DND-41 (cell line): ENCODE data around the gene OR5AP2.
"Not testable (repeated sequence)": the region's sequence is repeated elsewhere in the genome, so short reads cannot be mapped to it uniquely, and the experiment has no call there.

Experiments
- ATAC-seq: fragments of 200-7000 bp; cut with Tn5 transposase; 3 replicates; pipeline ENCODE4 v1.9.1; 2021; ENCODE audit warnings: low read depth; ENCODE audit not compliant: insufficient read depth
- DNase-seq: peaks from one replicate; pipeline ENCODE4 v3.0.0-alpha.2; 2020
- H2AFZ ChIP-seq: 2 replicates; pipeline ENCODE4 v1.6.0; 2012; ENCODE audit warnings: low read depth, low read length
- H3K27ac ChIP-seq: 2 replicates; pipeline ENCODE4 v1.5.1; 2012; ENCODE audit warnings: low read length, inconsistent platforms
- H3K27me3 ChIP-seq: fragments of 200-600 bp; sonication (generic); 2 replicates; pipeline ENCODE4 v1.6.0; 2012; ENCODE audit warnings: low read length, mild to moderate bottlenecking, inconsistent platforms; ENCODE audit not compliant: insufficient read depth, poor library complexity
- H3K36me3 ChIP-seq: 2 replicates; pipeline ENCODE4 v1.5.1; 2012; ENCODE audit warnings: low read length, inconsistent platforms; ENCODE audit not compliant: insufficient read depth
- H3K4me1 ChIP-seq: 2 replicates; pipeline ENCODE4 v1.5.1; 2012; ENCODE audit warnings: mild to moderate bottlenecking, low read length; ENCODE audit not compliant: insufficient read depth
- H3K4me2 ChIP-seq: 2 replicates; pipeline ENCODE4 v1.6.0; 2012; ENCODE audit warnings: mild to moderate bottlenecking, moderate library complexity, low read length, inconsistent platforms; ENCODE audit not compliant: insufficient read depth
- H3K4me3 ChIP-seq, 2 experiments: fragments of 200-600 bp in 1 of 2; shearing (Covaris generic) in 1 of 2; 2 replicates each; pipeline ENCODE4 v1.5.1; 2012 to 2016; ENCODE audit warnings: inconsistent platforms in 2 of 2, low read length in 2 of 2, mild to moderate bottlenecking in 2 of 2, low read depth in 1 of 2, moderate library complexity in 1 of 2
- H3K79me2 ChIP-seq: 2 replicates; pipeline ENCODE4 v1.6.0; 2012; ENCODE audit warnings: low read length, inconsistent platforms; ENCODE audit not compliant: insufficient read depth
- H3K9ac ChIP-seq: 2 replicates; pipeline ENCODE4 v1.6.0; 2012; ENCODE audit warnings: low read depth, mild to moderate bottlenecking, inconsistent platforms, low read length, moderate library complexity
- H3K9me3 ChIP-seq: 2 replicates; pipeline ENCODE4 v1.5.1; 2012; ENCODE audit warnings: low read length, moderate library complexity, mild to moderate bottlenecking, inconsistent platforms; ENCODE audit not compliant: insufficient read depth, severe bottlenecking
- H4K20me1 ChIP-seq: 2 replicates; pipeline ENCODE4 v1.6.0; 2012; ENCODE audit warnings: low read length; ENCODE audit not compliant: insufficient read depth
- EZH2 ChIP-seq: IDR thresholded peaks from 3 replicates; pipeline ENCODE4 v1.6.1; 2012; ENCODE audit warnings: borderline replicate concordance, low read depth, mild to moderate bottlenecking, moderate library complexity, low read length, inconsistent platforms; ENCODE audit not compliant: severe bottlenecking
- TF ChIP-seq, protein P1 (sequence below): IDR thresholded peaks from 2 replicates; pipeline ENCODE4 v1.5.1; 2012; ENCODE audit warnings: borderline replicate concordance, low read length, moderate library complexity, mild to moderate bottlenecking; ENCODE audit not compliant: poor library complexity, severe bottlenecking; ENCODE audit errors: extremely low read depth

OR5AP2 gene

DNA sequence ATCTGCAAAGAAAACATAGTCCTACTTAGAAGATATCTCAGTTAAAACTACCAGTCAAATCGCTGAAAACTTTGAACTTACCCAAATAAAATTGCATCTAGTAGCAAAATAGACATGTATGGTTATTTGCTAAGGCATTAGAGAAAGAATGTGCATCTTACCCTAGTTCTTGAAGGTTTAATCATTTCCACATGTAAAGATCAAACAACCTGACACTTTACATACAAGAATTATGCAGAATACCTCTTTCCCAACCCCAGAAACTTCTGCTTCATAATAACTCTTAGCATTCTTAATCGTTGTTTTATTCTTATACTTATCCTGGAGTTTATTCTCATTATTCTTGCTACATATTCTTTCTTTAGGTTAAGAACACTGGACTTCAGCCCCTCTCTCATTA is 9.9 kb downstream of the OR5AP2 start:
- H3K4me2 ChIP-seq: no peak overlapping the region
- no peak overlapping the region for H3K4me3 ChIP-seq
- H3K27ac ChIP-seq: no peak overlapping the region
- no peaks in the 10 kb centered on the region for H3K79me2 ChIP-seq
- no peak overlapping the region for H3K9ac ChIP-seq
- DNase-seq (no peak), ATAC-seq (no peak)
- TF ChIP-seq EZH2: no peak
- TF ChIP-seq, protein P1, sequence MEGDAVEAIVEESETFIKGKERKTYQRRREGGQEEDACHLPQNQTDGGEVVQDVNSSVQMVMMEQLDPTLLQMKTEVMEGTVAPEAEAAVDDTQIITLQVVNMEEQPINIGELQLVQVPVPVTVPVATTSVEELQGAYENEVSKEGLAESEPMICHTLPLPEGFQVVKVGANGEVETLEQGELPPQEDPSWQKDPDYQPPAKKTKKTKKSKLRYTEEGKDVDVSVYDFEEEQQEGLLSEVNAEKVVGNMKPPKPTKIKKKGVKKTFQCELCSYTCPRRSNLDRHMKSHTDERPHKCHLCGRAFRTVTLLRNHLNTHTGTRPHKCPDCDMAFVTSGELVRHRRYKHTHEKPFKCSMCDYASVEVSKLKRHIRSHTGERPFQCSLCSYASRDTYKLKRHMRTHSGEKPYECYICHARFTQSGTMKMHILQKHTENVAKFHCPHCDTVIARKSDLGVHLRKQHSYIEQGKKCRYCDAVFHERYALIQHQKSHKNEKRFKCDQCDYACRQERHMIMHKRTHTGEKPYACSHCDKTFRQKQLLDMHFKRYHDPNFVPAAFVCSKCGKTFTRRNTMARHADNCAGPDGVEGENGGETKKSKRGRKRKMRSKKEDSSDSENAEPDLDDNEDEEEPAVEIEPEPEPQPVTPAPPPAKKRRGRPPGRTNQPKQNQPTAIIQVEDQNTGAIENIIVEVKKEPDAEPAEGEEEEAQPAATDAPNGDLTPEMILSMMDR: no peak
- H3K27me3 ChIP-seq: no peaks in the 10 kb centered on the region
- H3K36me3 ChIP-seq: no peaks in the 10 kb centered on the region
- H3K9me3 ChIP-seq: no peaks in the 10 kb centered on the region
- H3K4me1 ChIP-seq: no peaks in the 10 kb centered on the region
- no peak overlapping the region for H2AFZ ChIP-seq
- no peaks in the 10 kb centered on the region for H4K20me1 ChIP-seq

DNA sequence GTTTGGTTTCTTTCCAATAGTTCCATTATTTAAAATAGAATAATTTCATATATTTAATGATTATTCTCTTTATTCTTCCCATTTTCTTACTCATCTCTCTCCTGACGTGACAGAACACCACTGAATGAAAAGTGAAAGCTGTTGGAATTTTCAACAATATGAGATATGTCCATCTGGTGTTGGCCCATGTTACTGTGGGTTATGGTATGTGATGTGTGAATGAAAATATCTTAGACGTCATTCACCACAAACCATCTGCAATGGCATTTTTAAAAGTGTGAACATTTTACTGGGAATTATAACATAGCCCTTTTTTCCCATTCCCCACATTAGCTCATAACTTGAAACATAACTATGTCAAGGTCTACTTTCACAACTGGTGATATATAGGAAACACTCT is 16.3 kb downstream of the OR5AP2 start:
- Histone ChIP-seq H3K27me3 (no peaks in the 10 kb centered on the region), H4K20me1 (no peaks in the 10 kb centered on the region), H3K79me2 (no peaks in the 10 kb centered on the region), H3K4me3 (no peak overlapping the region), H3K4me1 (no peaks in the 10 kb centered on the region), H2AFZ (no peak overlapping the region), H3K4me2 (no peak overlapping the region), H3K27ac (no peak overlapping the region), H3K9me3 (no peaks in the 10 kb centered on the region), H3K9ac (no peak overlapping the region), H3K36me3 (no peaks in the 10 kb centered on the region)
- no peak for ATAC-seq
- no peak for DNase-seq
- TF ChIP-seq, protein P1: no peak
- no peak for TF ChIP-seq EZH2

DNA sequence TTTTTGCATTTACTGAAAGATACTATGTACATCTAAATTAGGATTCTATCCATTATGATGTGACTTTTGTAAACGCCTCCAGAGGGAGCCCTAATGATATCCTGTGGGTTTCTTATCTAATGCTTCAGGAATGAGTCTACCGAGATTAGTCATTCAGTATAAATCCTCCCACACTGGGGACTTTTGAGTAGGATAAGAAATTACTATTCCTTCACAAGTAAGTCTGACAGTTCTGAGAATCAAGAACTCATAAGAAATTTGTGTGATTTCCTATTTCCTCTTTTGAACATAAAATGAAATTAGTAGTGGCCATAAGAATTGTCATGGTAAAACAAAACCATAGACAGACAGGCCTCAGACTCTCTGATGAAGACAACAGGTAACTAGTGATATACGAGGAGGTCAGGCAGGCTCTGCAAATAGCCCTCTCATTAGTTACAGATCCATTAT is 17.6 kb downstream of the OR5AP2 start:
- H3K27me3 ChIP-seq: no peaks in the 10 kb centered on the region
- H3K36me3 ChIP-seq: no peaks in the 10 kb centered on the region
- H3K27ac ChIP-seq: no peak overlapping the region
- no peak overlapping the region for H3K4me3 ChIP-seq
- TF ChIP-seq, protein P1: peak; percentile 73
- no peak for TF ChIP-seq EZH2
- H4K20me1 ChIP-seq: no peaks in the 10 kb centered on the region
- H3K9me3 ChIP-seq: no peaks in the 10 kb centered on the region
- H3K79me2 ChIP-seq: no peaks in the 10 kb centered on the region
- no peak overlapping the region for H3K9ac ChIP-seq
- DNase-seq (peak; percentile 40), ATAC-seq (peak; percentile 88)
- H3K4me2 ChIP-seq: no peak overlapping the region
- no peaks in the 10 kb centered on the region for H3K4me1 ChIP-seq
- H2AFZ ChIP-seq: no peak overlapping the region

DNA sequence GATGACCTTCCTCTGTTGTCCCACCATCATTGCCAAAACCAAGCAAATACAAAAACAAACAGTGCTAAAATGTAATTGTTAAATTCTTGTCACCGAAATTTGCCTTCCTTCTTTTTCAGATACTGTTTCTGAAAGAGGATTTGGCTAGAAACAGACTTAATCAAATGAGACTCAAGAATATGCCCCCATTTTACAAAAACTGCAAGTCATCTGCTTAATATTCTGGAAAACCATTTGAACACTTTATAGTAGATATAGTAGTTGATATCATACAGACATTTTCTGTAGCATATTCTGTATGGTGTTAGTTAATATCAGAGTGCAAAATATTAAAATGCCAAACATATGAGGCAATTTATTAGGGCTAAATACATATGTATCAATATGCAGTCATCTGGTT is 31.1 kb downstream of the OR5AP2 start:
- no peak for TF ChIP-seq EZH2
- TF ChIP-seq, protein P1: no peak

DNA sequence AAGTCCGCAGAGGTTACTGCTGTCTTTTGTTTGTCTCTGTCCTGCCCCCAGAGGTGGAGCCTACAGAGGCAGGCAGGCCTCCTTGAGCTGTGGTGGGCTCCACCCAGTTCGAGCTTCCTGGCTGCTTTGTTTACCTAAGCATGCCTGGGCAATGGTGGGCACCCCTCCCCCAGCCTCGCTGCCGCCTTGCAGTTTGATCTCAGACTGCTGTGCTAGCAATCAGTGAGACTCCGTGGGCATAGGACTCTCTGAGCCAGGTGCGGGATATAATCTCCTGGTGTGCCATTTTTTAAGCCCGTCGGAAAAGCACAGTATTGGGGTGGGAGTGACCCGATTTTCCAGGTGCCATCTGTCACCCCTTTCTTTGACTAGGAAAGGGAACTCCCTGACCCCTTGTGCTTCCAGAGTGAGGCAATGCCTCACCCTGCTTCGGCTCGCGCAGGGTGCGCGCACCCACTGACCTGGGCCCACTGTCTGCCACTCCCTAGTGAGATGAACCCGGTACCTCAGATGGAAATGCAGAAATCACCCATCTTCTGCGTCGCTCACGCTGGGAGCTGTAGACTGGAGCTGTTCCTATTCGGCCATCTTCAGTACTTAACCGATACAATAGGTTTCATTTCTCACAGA is 50.0 kb downstream of the OR5AP2 start:
- H3K9ac ChIP-seq, H3K9me3 ChIP-seq, H3K79me2 ChIP-seq, DNase-seq, ATAC-seq, H3K4me2 ChIP-seq, H3K4me1 ChIP-seq, H4K20me1 ChIP-seq, H2AFZ ChIP-seq, H3K36me3 ChIP-seq, H3K27ac ChIP-seq, H3K4me3 ChIP-seq, H3K27me3 ChIP-seq: not testable (repeated sequence)

More for the DNA sequence above, 31.1 kb downstream of the OR5AP2 start:
- no peaks in the 10 kb centered on the region for H4K20me1 ChIP-seq
- no peaks in the 10 kb centered on the region for H3K79me2 ChIP-seq
- no peaks in the 10 kb centered on the region for H3K9me3 ChIP-seq
- no peak overlapping the region for H2AFZ ChIP-seq
- H3K36me3 ChIP-seq: no peaks in the 10 kb centered on the region
- no peak overlapping the region for H3K4me2 ChIP-seq
- DNase-seq: no peak
- no peak overlapping the region for H3K4me3 ChIP-seq
- H3K9ac ChIP-seq: no peak overlapping the region
- no peaks in the 10 kb centered on the region for H3K27me3 ChIP-seq
- no peak for ATAC-seq
- H3K4me1 ChIP-seq: no peaks in the 10 kb centered on the region
- H3K27ac ChIP-seq: no peak overlapping the region
